ENCODE data around the gene SFI1. TPM values are rescaled to one million over a fixed set of nuclear protein-coding genes. Genes with fewer than 3 reads are reported as not detected.

SFI1 gene
- total and polyA plus RNA-seq, 2 experiments from 2014 or later, result 9.0 to 17.5 TPM

DNA sequence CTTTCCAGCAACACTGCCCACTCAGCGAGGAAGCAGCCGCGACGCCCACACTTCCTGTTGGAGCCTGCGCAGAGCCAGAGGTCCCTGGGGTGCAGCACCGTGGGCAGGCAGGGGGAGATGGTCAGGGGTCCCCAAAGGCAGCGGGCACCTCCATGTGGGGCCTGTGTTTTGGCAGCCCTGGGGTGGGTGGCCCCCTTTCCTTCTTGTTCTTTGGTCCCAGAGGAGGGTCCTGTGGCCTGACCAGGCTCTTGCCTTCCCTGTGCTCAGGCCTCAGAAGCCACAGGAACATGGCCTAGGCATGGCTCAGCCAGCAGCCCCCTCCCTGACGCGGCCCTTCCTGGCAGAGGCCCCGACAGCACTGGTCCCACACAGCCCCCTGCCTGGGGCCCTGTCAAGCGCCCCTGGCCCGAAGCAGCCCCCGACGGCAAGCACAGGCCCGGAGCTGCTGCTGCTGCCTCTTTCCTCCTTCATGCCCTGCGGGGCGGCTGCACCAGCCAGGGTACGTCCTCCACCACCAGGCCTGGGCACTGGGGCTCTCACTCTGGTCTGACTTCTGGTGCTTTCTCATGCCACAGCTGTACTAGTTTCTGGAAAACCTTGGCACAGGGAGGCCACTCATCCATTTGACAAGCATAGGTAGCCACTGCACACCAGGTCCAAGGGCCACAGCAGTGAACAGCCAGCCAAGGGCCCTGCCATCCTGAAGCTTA lies 118.6 kb downstream of the SFI1 start:
- Histone ChIP-seq H3K27ac (no peak overlapping the region), H2AFZ (no peak overlapping the region), H3K9ac (no peak overlapping the region), H3K9me3 (ENCODE audit: low read depth) (no peaks in the 10 kb centered on the region), H3K27me3 (replicated peaks; ENCODE audit: insufficient read depth) (no peaks in the 10 kb centered on the region), H3K79me2 (ENCODE audit: insufficient read depth) (no peaks in the 10 kb centered on the region), H3F3A (ENCODE audit: insufficient read depth) (no peaks in the 10 kb centered on the region), H3K36me3 (ENCODE audit: low read depth) (no peaks in the 10 kb centered on the region), H3K4me3 (no peak overlapping the region), H3K9me2 (ENCODE audit: insufficient read depth) (no peaks in the 10 kb centered on the region), H4K20me1 (ENCODE audit: insufficient read depth) (no peaks in the 10 kb centered on the region), H3K4me1 (ENCODE audit: insufficient read depth) (no peaks in the 10 kb centered on the region), H3K4me2 (ENCODE audit: unreplicated experiment) (no peak overlapping the region)
- no peak for DNase-seq
- WGBS, 2 experiments (ENCODE audit: low coverage in 1 of 2, low lambda C conversion rate in 2 of 2, missing lambda C conversion rate in 2 of 2), result 78 to 84% methylated on average over 11 to 18 of the region's 18 CpGs
- no peak for TF ChIP-seq EZH2 (IDR thresholded peaks at IDR 0.05; ENCODE audit: insufficient read depth, poor library complexity, severe bottlenecking)
- no peak for TF ChIP-seq EZH2phosphoT487 (IDR thresholded peaks at IDR 0.05; ENCODE audit: insufficient read depth, low read depth)
- in situ Hi-C loops (cut with MboI), result no loop called here

GRCh38 chr22:31615491-31615860 lies 119.1 kb downstream of the SFI1 start:
- WGBS, 2 experiments (ENCODE audit: low coverage in 1 of 2, low lambda C conversion rate in 2 of 2, missing lambda C conversion rate in 2 of 2), result 68 to 72% methylated on average over 4 of the region's 4 CpGs
- in situ Hi-C loops (cut with MboI), result no loop called here
- no peaks in the 10 kb centered on the region for H3K4me1 ChIP-seq (ENCODE audit: insufficient read depth)
- no peaks in the 10 kb centered on the region for H4K20me1 ChIP-seq (ENCODE audit: insufficient read depth)
- H3K9ac ChIP-seq, result no peak overlapping the region
- no peaks in the 10 kb centered on the region for H3K79me2 ChIP-seq (ENCODE audit: insufficient read depth)
- no peak overlapping the region for H3K4me3 ChIP-seq
- H3K9me3 ChIP-seq (ENCODE audit: low read depth), result no peaks in the 10 kb centered on the region
- H3K27me3 ChIP-seq (replicated peaks; ENCODE audit: insufficient read depth), result no peaks in the 10 kb centered on the region
- TF ChIP-seq EZH2 (IDR thresholded peaks at IDR 0.05; ENCODE audit: insufficient read depth, poor library complexity, severe bottlenecking), result no peak
- no peak for TF ChIP-seq EZH2phosphoT487 (IDR thresholded peaks at IDR 0.05; ENCODE audit: insufficient read depth, low read depth)
- no peaks in the 10 kb centered on the region for H3K36me3 ChIP-seq (ENCODE audit: low read depth)
- no peaks in the 10 kb centered on the region for H3K9me2 ChIP-seq (ENCODE audit: insufficient read depth)
- no peak overlapping the region for H3K27ac ChIP-seq
- DNase-seq, result no peak
- H2AFZ ChIP-seq, result no peak overlapping the region
- H3F3A ChIP-seq (ENCODE audit: insufficient read depth), result no peaks in the 10 kb centered on the region
- H3K4me2 ChIP-seq (ENCODE audit: unreplicated experiment), result no peak overlapping the region

DNA sequence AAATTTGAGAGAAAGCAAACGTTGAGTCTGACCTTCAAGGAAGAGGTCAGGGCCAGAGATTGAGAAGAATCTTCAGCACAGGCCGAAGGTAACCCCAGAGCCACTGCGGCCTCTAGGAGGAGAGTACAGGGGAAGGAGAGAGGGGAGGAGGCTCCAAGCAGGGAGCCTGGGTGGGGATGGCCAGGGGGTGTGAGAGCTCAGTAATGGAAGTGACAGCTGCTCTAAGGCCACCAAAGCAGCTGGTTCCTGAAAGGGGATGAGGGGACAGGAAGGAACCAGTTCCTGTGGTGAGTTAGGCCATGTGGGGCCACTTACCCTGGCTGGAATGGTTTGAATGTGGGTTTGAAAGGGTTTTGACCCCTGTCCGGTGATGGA lies 119.6 kb downstream of the SFI1 start:
- Histone ChIP-seq H3K27me3 (replicated peaks; ENCODE audit: insufficient read depth) (no peaks in the 10 kb centered on the region), H3F3A (ENCODE audit: insufficient read depth) (no peaks in the 10 kb centered on the region), H3K9me2 (ENCODE audit: insufficient read depth) (no peaks in the 10 kb centered on the region), H3K4me2 (ENCODE audit: unreplicated experiment) (no peak overlapping the region), H3K9ac (no peak overlapping the region), H3K4me1 (ENCODE audit: insufficient read depth) (no peaks in the 10 kb centered on the region), H3K79me2 (ENCODE audit: insufficient read depth) (no peaks in the 10 kb centered on the region), H3K9me3 (ENCODE audit: low read depth) (no peaks in the 10 kb centered on the region), H3K4me3 (no peak overlapping the region), H3K27ac (no peak overlapping the region), H3K36me3 (ENCODE audit: low read depth) (no peaks in the 10 kb centered on the region), H2AFZ (no peak overlapping the region), H4K20me1 (ENCODE audit: insufficient read depth) (no peaks in the 10 kb centered on the region)
- 54 to 71% methylated on average over 4 of the region's 4 CpGs for WGBS, 2 experiments (ENCODE audit: low coverage in 1 of 2, low lambda C conversion rate in 2 of 2, missing lambda C conversion rate in 2 of 2)
- in situ Hi-C loops (cut with MboI), result no loop called here
- TF ChIP-seq EZH2phosphoT487 (IDR thresholded peaks at IDR 0.05; ENCODE audit: insufficient read depth, low read depth), result no peak
- TF ChIP-seq EZH2 (IDR thresholded peaks at IDR 0.05; ENCODE audit: insufficient read depth, poor library complexity, severe bottlenecking), result no peak
- no peak for DNase-seq

GRCh38 chr22:31616315-31616980 lies 120.1 kb downstream of the SFI1 start:
- no peaks in the 10 kb centered on the region for H4K20me1 ChIP-seq (ENCODE audit: insufficient read depth)
- no peak overlapping the region for H2AFZ ChIP-seq
- H3K4me1 ChIP-seq (ENCODE audit: insufficient read depth), result no peaks in the 10 kb centered on the region
- H3K9me3 ChIP-seq (ENCODE audit: low read depth), result no peaks in the 10 kb centered on the region
- 88 to 91% methylated on average over 9 of the region's 9 CpGs for WGBS, 2 experiments (ENCODE audit: low coverage in 1 of 2, low lambda C conversion rate in 2 of 2, missing lambda C conversion rate in 2 of 2)
- peaks cover 3% of the 10 kb centered on the region; the same call in 1 of the 2 replicates for H3K79me2 ChIP-seq (ENCODE audit: insufficient read depth)
- no peak for DNase-seq
- TF ChIP-seq EZH2phosphoT487 (IDR thresholded peaks at IDR 0.05; ENCODE audit: insufficient read depth, low read depth), result no peak
- TF ChIP-seq EZH2 (IDR thresholded peaks at IDR 0.05; ENCODE audit: insufficient read depth, poor library complexity, severe bottlenecking), result no peak
- H3K4me2 ChIP-seq (ENCODE audit: unreplicated experiment), result no peak overlapping the region
- no peak overlapping the region for H3K9ac ChIP-seq
- H3K36me3 ChIP-seq (ENCODE audit: low read depth), result no peaks in the 10 kb centered on the region
- in situ Hi-C loops (cut with MboI), result no loop called here
- no peaks in the 10 kb centered on the region for H3K27me3 ChIP-seq (replicated peaks; ENCODE audit: insufficient read depth)
- H3F3A ChIP-seq (ENCODE audit: insufficient read depth), result no peaks in the 10 kb centered on the region
- H3K9me2 ChIP-seq (ENCODE audit: insufficient read depth), result no peaks in the 10 kb centered on the region
- H3K27ac ChIP-seq, result no peak overlapping the region
- H3K4me3 ChIP-seq, result no peak overlapping the region
